Measurements from ENCODE around the gene OR6Y1.

Gene OR6Y1

DNA sequence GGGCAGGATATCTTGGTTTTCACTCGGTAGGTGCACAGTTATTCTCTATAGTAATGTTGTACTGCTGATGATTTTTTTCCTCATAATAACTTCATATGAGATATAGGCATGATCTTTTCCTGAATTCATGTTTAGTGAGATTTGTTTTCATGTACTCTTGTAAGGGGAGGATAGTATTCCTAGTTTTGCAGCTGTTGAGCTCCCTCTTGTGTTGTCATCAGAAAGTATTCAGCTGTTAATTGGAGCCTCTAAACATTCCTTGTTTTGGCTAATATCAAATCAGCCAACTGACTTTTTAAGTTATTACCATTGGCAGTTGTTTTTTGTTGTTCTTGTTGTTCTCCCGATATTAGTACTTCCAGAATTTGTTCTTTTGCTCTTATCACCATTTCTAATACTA is 57.8 kb downstream of the OR6Y1 start:
- no peak for DNase-seq (ENCODE audit: low spot score)

- DNase-seq (ENCODE audit: low spot score): no peak
These were observed 59.4 kb downstream of the OR6Y1 start for GRCh38 chr1:158494796-158495195.
